Endothelial cell (in vitro differentiated cells): ENCODE results near the gene GABRB3. TPM values are rescaled to one million over a fixed set of nuclear protein-coding genes. Genes with fewer than 3 reads are reported as not detected.

Source experiments
- DNase-seq: peaks from one replicate; pipeline ENCODE4 v3.0.0; 2021; ENCODE audit warnings: low spot score
- H3K27ac Mint-ChIP-seq: one replicate; pipeline ENCODE4 v1.8.0; 2021; ENCODE audit warnings: mixed read lengths, inconsistent platforms; ENCODE audit not compliant: unreplicated experiment
- H3K27me3 Mint-ChIP-seq: one replicate; pipeline ENCODE4 v1.8.0; 2021; ENCODE audit warnings: mild to moderate bottlenecking, moderate library complexity, mixed read lengths, inconsistent platforms; ENCODE audit not compliant: unreplicated experiment
- H3K36me3 Mint-ChIP-seq: one replicate; pipeline ENCODE4 v1.8.0; 2021; ENCODE audit warnings: mild to moderate bottlenecking, low read depth, mixed read lengths, inconsistent platforms; ENCODE audit not compliant: unreplicated experiment
- H3K4me1 Mint-ChIP-seq: one replicate; pipeline ENCODE4 v1.8.0; 2021; ENCODE audit warnings: mild to moderate bottlenecking, mixed read lengths, inconsistent platforms; ENCODE audit not compliant: unreplicated experiment
- H3K4me3 Mint-ChIP-seq: one replicate; pipeline ENCODE4 v1.8.0; 2021; ENCODE audit warnings: mild to moderate bottlenecking, mixed read lengths, inconsistent platforms; ENCODE audit not compliant: unreplicated experiment
- H3K9me3 Mint-ChIP-seq: one replicate; pipeline ENCODE4 v1.8.0; 2021; ENCODE audit warnings: mixed read lengths, inconsistent platforms; ENCODE audit not compliant: unreplicated experiment
- CTCF ChIP-seq: fragments of 200-600 bp; sonication (generic); IDR thresholded peaks from one replicate; pipeline ENCODE4 v1.5.0; 2021; ENCODE audit warnings: antibody characterized with exemption; ENCODE audit not compliant: unreplicated experiment
- total RNA-seq: library from RNA; stranded (reverse); fragmentation: NEBNext Ultra II Directional; extraction: Animal tissue kit (Norgen Biotek cat#: 25700); gene quantifications from one replicate; pipeline ENCODE4 v1.2.1, GENCODE V29; 2021; ENCODE audit not compliant: unreplicated experiment

Gene GABRB3
- total RNA-seq, 1 donor from 2014 or later = 4.4 TPM

- no peak for TF ChIP-seq CTCF
- no peak for DNase-seq
- Mint-ChIP-seq H3K4me3 (no peak overlapping the region), H3K27me3 (no peaks in the 10 kb centered on the region), H3K4me1 (no peaks in the 10 kb centered on the region), H3K9me3 (no peaks in the 10 kb centered on the region), H3K36me3 (no peaks in the 10 kb centered on the region), H3K27ac (no peak overlapping the region)
Measured at GRCh38 chr15:26698555-26698954, 74.3 kb downstream of the GABRB3 start.

GRCh38 chr15:26697913-26698312 lies 75.0 kb downstream of the GABRB3 start:
- no peaks in the 10 kb centered on the region for H3K36me3 Mint-ChIP-seq
- no peak overlapping the region for H3K27ac Mint-ChIP-seq
- H3K4me3 Mint-ChIP-seq = no peak overlapping the region
- DNase-seq = no peak
- no peak for TF ChIP-seq CTCF
- no peaks in the 10 kb centered on the region for H3K4me1 Mint-ChIP-seq
- H3K27me3 Mint-ChIP-seq = no peaks in the 10 kb centered on the region
- H3K9me3 Mint-ChIP-seq = no peaks in the 10 kb centered on the region

GRCh38 chr15:26691249-26691648 lies 81.6 kb downstream of the GABRB3 start:
- Mint-ChIP-seq H3K27me3 (peaks cover 1% of the 10 kb centered on the region), H3K4me3 (no peak overlapping the region), H3K4me1 (no peaks in the 10 kb centered on the region), H3K27ac (no peak overlapping the region), H3K9me3 (no peaks in the 10 kb centered on the region), H3K36me3 (no peaks in the 10 kb centered on the region)
- no peak for DNase-seq
- no peak for TF ChIP-seq CTCF

- no peak for DNase-seq
- Mint-ChIP-seq H3K4me3 (no peak overlapping the region), H3K27ac (no peak overlapping the region)
Measured at GRCh38 chr15:26690778-26691177, 82.1 kb downstream of the GABRB3 start.

GRCh38 chr15:26689462-26689861 lies 83.4 kb downstream of the GABRB3 start:
- Mint-ChIP-seq H3K4me1 (no peaks in the 10 kb centered on the region), H3K9me3 (no peaks in the 10 kb centered on the region), H3K27ac (no peak overlapping the region), H3K36me3 (no peaks in the 10 kb centered on the region), H3K27me3 (peaks cover 1% of the 10 kb centered on the region), H3K4me3 (no peak overlapping the region)
- no peak for DNase-seq
- no peak for TF ChIP-seq CTCF

More at GRCh38 chr15:26690778-26691177, 82.1 kb downstream of the GABRB3 start:
- Mint-ChIP-seq H3K9me3 (no peaks in the 10 kb centered on the region), H3K27me3 (peaks cover 1% of the 10 kb centered on the region), H3K36me3 (no peaks in the 10 kb centered on the region), H3K4me1 (no peaks in the 10 kb centered on the region)
- no peak for TF ChIP-seq CTCF
